Aorta (tissue), 5 donors: ENCODE results near the gene ENPP7. TPM values are rescaled to one million over a fixed set of nuclear protein-coding genes. Genes with fewer than 3 reads are reported as not detected.

Source experiments
- ATAC-seq: fragments of 200-7000 bp; cut with Tn5 transposase; one replicate; pipeline ENCODE4 v1.9.1; 2022; ENCODE audit warnings: moderate library complexity; ENCODE audit not compliant: low FRiP score
- DNase-seq, 2 donors: peaks; one replicate each; pipeline ENCODE4 v3.0.0-alpha.2; 2020
- H3K27ac ChIP-seq, 2 donors: one replicate each; pipeline ENCODE4 v1.5.1; 2013; ENCODE audit warnings: low read length in 2 of 2, mild to moderate bottlenecking in 2 of 2, moderate library complexity in 2 of 2, control low read depth in 1 of 2, inconsistent platforms in 1 of 2, low read depth in 1 of 2
- H3K27me3 ChIP-seq, 2 donors: one replicate each; pipeline ENCODE4 v1.6.1; 2013; ENCODE audit warnings: control low read depth in 1 of 2, low read length in 1 of 2, mild to moderate bottlenecking in 1 of 2, moderate library complexity in 1 of 2; ENCODE audit not compliant: insufficient read depth in 2 of 2, control insufficient read depth in 1 of 2
- H3K36me3 ChIP-seq, 2 donors: one replicate each; pipeline ENCODE4 v1.6.1; 2013; ENCODE audit warnings: control low read depth in 1 of 2, low read length in 1 of 2, mild to moderate bottlenecking in 1 of 2; ENCODE audit not compliant: insufficient read depth in 2 of 2, control insufficient read depth in 1 of 2
- H3K4me1 ChIP-seq, 2 donors: one replicate each; pipeline ENCODE4 v1.6.1; 2013; ENCODE audit warnings: low read length in 2 of 2, control low read depth in 1 of 2, mild to moderate bottlenecking in 1 of 2, moderate library complexity in 1 of 2; ENCODE audit not compliant: insufficient read depth in 2 of 2, control insufficient read depth in 1 of 2
- H3K4me3 ChIP-seq, 2 donors: one replicate each; pipeline ENCODE4 v1.5.1; 2013; ENCODE audit warnings: low read length in 2 of 2, control low read depth in 1 of 2, mild to moderate bottlenecking in 1 of 2
- H3K9me3 ChIP-seq: one replicate; pipeline ENCODE4 v1.6.1; 2013; ENCODE audit warnings: mild to moderate bottlenecking, low read length; ENCODE audit not compliant: control insufficient read depth
- WGBS, 2 donors: extraction: QIAGEN DNeasy Blood & Tissue Kit; methylation state at CpG; one replicate each; pipeline ENCODE4 v1.1.7; 2013; 5-methylcytosine and 5-hydroxymethylcytosine counted together
- intact Hi-C, 2 donors: fragments of 100-400 bp; cut with DNase I; formaldehyde crosslinking; loops; one replicate each; pipeline versions ENCODE4 v1.14.2 to v1.15.0; 2022
- polyA plus RNA-seq, 2 donors: library from polyadenylated mRNA; stranded (reverse); fragments of 200-250 nt; gene quantifications; one replicate each; pipeline ENCODE4 v1.2.3, GENCODE V29; 2013
- total RNA-seq, 2 donors: library from RNA; stranded (reverse); fragmentation: NEBNext Ultra II Directional; extraction: Animal tissue kit (Norgen Biotek cat#: 25700); gene quantifications; one replicate each; pipeline ENCODE4 v1.2.1, GENCODE V29; 2021
- donor health status: healthy with polysubstance abuse.
- donor health status: Bipolar disorder and iron deficiency.
- donor health status: DM: no; HTN: no; CAD: no.
- donor health status: DM: no; HTN: no; CAD: no.
- donor health status: DM: yes; HTN: yes; CAD: no.

The ENPP7 gene
- total and polyA plus RNA-seq, 4 donors = 10.9 TPM; not detected in 3

- H3K4me3 ChIP-seq = no peak overlapping the region
- WGBS, 2 donors = 44 to 62% methylated on average over 5 of the region's 5 CpGs
- no peaks in the 10 kb centered on the region for H3K4me1 ChIP-seq
- H3K27ac ChIP-seq = no peak overlapping the region
- H3K27me3 ChIP-seq = no peaks in the 10 kb centered on the region
- intact Hi-C loops = no loop called here
- ATAC-seq = no peak
- no peaks in the 10 kb centered on the region for H3K9me3 ChIP-seq
- H3K36me3 ChIP-seq = no peaks in the 10 kb centered on the region
- DNase-seq = no peak
Observed at GRCh38 chr17:79700592-79700991, 30.2 kb upstream of the ENPP7 start.

GRCh38 chr17:79702034-79702433, 28.7 kb upstream of the ENPP7 start:
- 39 to 47% methylated on average over 13 of the region's 13 CpGs for WGBS, 2 donors
- no peak overlapping the region for H3K27ac ChIP-seq
- H3K27me3 ChIP-seq = no peaks in the 10 kb centered on the region
- H3K4me3 ChIP-seq = no peak overlapping the region
- H3K4me1 ChIP-seq = no peaks in the 10 kb centered on the region
- H3K36me3 ChIP-seq = no peaks in the 10 kb centered on the region
- ATAC-seq (no peak), DNase-seq (no peak)
- no peaks in the 10 kb centered on the region for H3K9me3 ChIP-seq
- intact Hi-C loops = no loop called here

DNA sequence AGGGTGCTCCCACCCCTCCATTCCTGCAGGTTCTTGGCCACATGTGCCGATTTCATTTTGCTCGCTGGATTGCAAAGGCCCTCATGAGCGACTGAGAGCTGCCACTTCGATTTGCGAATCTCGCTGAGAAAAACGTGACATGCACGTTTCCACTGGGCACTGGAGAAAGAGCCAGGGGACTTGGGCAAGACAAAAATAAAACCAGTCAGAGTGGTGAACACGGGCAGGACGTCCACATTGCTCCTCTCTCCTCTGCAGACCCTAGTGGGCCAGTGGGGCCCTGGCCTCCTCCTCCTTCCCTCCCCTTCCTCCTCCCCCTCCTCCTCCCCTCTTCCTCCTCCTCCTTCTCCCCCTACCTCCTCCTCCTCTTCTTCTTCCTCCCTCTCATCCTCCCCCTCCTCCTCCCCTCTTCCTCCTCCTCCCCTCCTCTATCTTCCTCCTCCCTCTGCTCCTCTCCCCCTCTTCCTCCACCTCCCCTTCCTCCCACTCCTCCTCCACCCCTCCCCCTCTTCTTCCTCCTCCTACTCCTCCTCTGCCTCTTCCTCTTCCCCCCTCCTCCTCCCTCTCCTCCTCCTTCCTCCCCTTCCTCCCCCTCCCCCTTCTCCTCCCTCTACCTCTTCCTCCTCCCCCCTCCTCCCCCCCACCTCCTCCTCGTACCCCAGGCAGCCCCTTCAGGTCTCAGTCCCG, 28.1 kb upstream of the ENPP7 start:
- intact Hi-C loops = no loop called here
- no peak for DNase-seq
- no peaks in the 10 kb centered on the region for H3K27me3 ChIP-seq
- H3K27ac ChIP-seq = no peak overlapping the region
- WGBS, 2 donors = 19 to 33% methylated on average over 12 of the region's 12 CpGs
- no peak overlapping the region for H3K4me3 ChIP-seq
- no peaks in the 10 kb centered on the region for H3K4me1 ChIP-seq
- no peaks in the 10 kb centered on the region for H3K36me3 ChIP-seq
- ATAC-seq = no peak
- no peaks in the 10 kb centered on the region for H3K9me3 ChIP-seq

GRCh38 chr17:79704691-79705090, 26.1 kb upstream of the ENPP7 start:
- Histone ChIP-seq H3K36me3 (no peaks in the 10 kb centered on the region), H3K27me3 (no peaks in the 10 kb centered on the region), H3K9me3 (no peaks in the 10 kb centered on the region), H3K27ac (no peak overlapping the region), H3K4me3 (no peak overlapping the region), H3K4me1 (no peaks in the 10 kb centered on the region)
- ATAC-seq (no peak), DNase-seq (no peak)
- intact Hi-C loops = no loop called here
- WGBS, 2 donors = 80 to 85% methylated on average over 9 of the region's 9 CpGs

GRCh38 chr17:79705674-79706073, 25.1 kb upstream of the ENPP7 start:
- WGBS, 2 donors = 80 to 85% methylated on average over 20 of the region's 20 CpGs
- Histone ChIP-seq H3K9me3 (no peaks in the 10 kb centered on the region), H3K27me3 (no peaks in the 10 kb centered on the region), H3K4me1 (no peaks in the 10 kb centered on the region), H3K4me3 (no peak overlapping the region), H3K27ac (no peak overlapping the region), H3K36me3 (no peaks in the 10 kb centered on the region)
- ATAC-seq = no peak
- intact Hi-C loops = no loop called here
- no peak for DNase-seq

DNA sequence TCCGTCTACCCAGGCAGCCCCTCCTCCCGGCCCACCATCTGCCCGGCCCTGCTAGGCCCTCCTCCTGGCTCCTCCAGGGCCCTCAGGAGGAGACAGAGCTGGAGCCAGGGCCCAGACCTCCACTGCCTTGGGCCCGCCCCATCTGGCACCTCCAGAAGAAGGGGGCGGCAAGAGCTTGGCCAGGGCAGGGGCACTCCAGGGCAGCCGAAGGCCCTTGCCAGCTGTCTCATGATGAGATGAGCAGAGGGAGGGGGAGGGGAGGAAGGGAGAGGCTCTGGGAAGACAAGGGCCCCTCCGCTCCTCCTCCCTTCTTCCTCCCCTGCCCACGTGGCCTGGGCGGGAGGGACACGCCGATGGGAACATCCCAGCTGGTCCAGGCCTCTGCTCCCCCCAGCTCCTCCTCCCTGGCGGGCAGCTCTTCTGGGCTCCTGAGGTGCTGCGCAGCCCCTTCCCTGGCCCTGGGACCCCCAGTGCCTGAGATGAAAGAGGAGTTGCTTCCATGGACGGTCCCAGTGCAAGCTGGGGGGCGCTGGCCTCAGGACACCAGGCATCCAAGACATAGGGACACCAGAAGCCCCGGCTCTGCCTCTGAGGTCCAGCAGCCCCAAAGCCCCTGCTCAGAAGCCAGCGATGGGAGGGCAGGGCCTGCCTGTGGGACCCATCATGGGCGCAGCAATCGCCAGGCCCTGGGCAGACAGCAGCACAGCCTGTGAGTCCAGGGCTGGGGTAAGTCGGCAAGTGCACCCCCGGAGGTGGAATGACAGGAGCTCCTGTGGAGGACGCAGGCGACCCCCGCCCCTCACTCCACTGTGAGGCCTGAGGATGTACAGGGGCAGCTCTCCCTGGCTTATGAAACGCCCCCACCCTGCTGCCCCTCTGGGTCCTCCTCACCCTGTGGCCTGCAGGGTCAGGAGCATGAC, 23.6 kb upstream of the ENPP7 start:
- no peaks in the 10 kb centered on the region for H3K36me3 ChIP-seq
- no peaks in the 10 kb centered on the region for H3K9me3 ChIP-seq
- no peak overlapping the region for H3K27ac ChIP-seq
- H3K4me3 ChIP-seq = no peak overlapping the region
- ATAC-seq (peak; percentile 59), DNase-seq (no peak)
- intact Hi-C loops = no loop called here
- H3K4me1 ChIP-seq = no peaks in the 10 kb centered on the region
- WGBS, 2 donors = 63 to 74% methylated on average over 20 to 25 of the region's 25 CpGs
- no peaks in the 10 kb centered on the region for H3K27me3 ChIP-seq

GRCh38 chr17:79707931-79708891, 22.5 kb upstream of the ENPP7 start:
- WGBS, 2 donors = 28 to 31% methylated on average over 35 of the region's 35 CpGs
- Histone ChIP-seq H3K27ac (no peak overlapping the region), H3K4me3 (no peak overlapping the region), H3K27me3 (no peaks in the 10 kb centered on the region), H3K4me1 (no peaks in the 10 kb centered on the region), H3K36me3 (no peaks in the 10 kb centered on the region), H3K9me3 (no peaks in the 10 kb centered on the region)
- intact Hi-C loops = no loop called here
- ATAC-seq (peak; percentile 62), DNase-seq (no peak)

DNA sequence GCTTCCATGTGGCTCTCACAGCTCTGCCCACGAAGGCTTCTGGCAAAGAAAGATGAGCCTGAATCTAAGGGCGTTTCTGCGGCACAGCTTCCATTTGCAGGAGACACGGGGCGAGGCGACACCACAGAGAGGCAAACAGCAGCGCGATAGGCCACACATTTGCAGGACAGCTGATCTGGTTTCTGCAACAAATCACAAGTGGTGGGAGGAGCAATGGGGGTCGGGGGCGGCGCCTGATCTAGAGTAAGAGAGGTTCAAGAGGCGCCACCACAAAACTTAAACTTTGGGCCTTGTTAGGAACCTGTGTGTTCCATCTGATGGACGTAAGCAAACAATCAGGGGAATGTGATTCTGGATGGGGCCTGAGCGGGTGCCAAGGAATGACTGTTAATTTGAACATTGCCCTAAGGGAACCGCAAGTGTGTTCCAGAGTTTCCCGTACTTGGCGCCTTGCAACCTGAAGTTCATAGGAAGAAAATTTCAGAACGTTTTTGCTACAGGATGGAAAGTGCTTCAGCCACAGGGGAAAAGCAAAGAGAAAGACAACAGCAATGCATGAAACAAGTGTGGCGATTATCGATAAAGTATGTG, 18.9 kb upstream of the ENPP7 start:
- DNase-seq (no peak), ATAC-seq (no peak)
- no peak overlapping the region for H3K27ac ChIP-seq
- intact Hi-C loops = no loop called here
- H3K4me3 ChIP-seq = no peak overlapping the region
- H3K36me3 ChIP-seq = no peaks in the 10 kb centered on the region
- no peaks in the 10 kb centered on the region for H3K9me3 ChIP-seq
- WGBS, 2 donors = 78 to 82% methylated on average over 20 of the region's 20 CpGs
- no peaks in the 10 kb centered on the region for H3K4me1 ChIP-seq
- no peaks in the 10 kb centered on the region for H3K27me3 ChIP-seq
